ENCODE measurements around the gene JUP. TPM values are rescaled to one million over a fixed set of nuclear protein-coding genes. Genes with fewer than 3 reads are reported as not detected.

JUP gene
- total and polyA plus RNA-seq, 2 of the 13 experiments (the other 11 are each of a cell fraction or from before 2014, with no cell fraction given) = 12.1 to 20.6 TPM

DNA sequence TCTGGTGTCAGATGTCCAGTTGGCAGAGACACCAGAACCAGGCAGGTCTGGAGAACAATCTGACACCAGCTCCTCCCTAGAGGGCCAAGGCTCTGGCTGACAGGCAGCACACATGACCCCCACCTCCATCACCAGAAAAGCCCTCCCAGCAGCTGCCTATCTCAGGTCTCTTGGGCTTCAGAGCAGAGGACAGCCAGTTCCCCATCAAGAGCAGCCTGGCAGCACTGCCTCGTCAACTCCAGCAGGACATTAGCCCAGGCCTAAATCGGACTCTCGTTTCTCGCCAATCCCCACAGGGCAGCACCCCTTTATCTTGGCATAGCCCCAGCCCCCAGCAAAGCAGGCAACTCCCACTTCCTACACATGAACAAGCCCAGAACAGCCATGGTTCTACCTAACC is 4.4 kb downstream of the JUP start (continued):
- TF ChIP-seq, protein P1, sequence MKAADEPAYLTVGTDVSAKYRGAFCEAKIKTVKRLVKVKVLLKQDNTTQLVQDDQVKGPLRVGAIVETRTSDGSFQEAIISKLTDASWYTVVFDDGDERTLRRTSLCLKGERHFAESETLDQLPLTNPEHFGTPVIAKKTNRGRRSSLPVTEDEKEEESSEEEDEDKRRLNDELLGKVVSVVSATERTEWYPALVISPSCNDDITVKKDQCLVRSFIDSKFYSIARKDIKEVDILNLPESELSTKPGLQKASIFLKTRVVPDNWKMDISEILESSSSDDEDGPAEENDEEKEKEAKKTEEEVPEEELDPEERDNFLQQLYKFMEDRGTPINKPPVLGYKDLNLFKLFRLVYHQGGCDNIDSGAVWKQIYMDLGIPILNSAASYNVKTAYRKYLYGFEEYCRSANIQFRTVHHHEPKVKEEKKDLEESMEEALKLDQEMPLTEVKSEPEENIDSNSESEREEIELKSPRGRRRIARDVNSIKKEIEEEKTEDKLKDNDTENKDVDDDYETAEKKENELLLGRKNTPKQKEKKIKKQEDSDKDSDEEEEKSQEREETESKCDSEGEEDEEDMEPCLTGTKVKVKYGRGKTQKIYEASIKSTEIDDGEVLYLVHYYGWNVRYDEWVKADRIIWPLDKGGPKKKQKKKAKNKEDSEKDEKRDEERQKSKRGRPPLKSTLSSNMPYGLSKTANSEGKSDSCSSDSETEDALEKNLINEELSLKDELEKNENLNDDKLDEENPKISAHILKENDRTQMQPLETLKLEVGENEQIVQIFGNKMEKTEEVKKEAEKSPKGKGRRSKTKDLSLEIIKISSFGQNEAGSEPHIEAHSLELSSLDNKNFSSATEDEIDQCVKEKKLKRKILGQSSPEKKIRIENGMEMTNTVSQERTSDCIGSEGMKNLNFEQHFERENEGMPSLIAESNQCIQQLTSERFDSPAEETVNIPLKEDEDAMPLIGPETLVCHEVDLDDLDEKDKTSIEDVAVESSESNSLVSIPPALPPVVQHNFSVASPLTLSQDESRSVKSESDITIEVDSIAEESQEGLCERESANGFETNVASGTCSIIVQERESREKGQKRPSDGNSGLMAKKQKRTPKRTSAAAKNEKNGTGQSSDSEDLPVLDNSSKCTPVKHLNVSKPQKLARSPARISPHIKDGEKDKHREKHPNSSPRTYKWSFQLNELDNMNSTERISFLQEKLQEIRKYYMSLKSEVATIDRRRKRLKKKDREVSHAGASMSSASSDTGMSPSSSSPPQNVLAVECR (CRISPR knock-in tag; IDR thresholded peaks at IDR 0.05; ENCODE audit: borderline replicate concordance) = no peak

GRCh38 chr17:41781404-41782110 is 5.0 kb downstream of the JUP start:
- no peak overlapping the region for H3K4me2 ChIP-seq (ENCODE audit: low read depth, low read length)
- no peaks in the 10 kb centered on the region for H3K27me3 ChIP-seq (ENCODE audit: control insufficient read depth in 1 of 2, insufficient read depth in 2 of 2, low read length in 2 of 2)
- peaks cover 3% of the 10 kb centered on the region for H4K20me1 ChIP-seq (ENCODE audit: insufficient read depth, low read length)
- FAIRE-seq (no peak), DNase-seq (ENCODE audit: low spot score) (no peak), ATAC-seq (no peak)
- no peaks in the 10 kb centered on the region for H3K9me3 ChIP-seq (ENCODE audit: low read length)
- H3K9ac ChIP-seq (ENCODE audit: insufficient read depth, low read depth, low read length) = no peak overlapping the region
- H3K79me2 ChIP-seq (ENCODE audit: insufficient read depth, low read length) = peaks cover 6% of the 10 kb centered on the region
- WGBS (ENCODE audit: low lambda C conversion rate) = 92% methylated on average over 13 of the region's 13 CpGs
- H3K4me3 ChIP-seq (replicated peaks in 1 of 3; ENCODE audit: insufficient read depth in 1 of 3, low read depth in 2 of 3, low read length in 3 of 3) = no peak overlapping the region
- CTCF ChIA-PET (ENCODE audit: low intra/inter-chr PET ratio, low total read pairs) = interaction anchor here (0.9 kb wide), 1 partner anchor 20 kb away, joined by 3 read pairs; no protein-coding TSS in a partner anchor
- no TSS peak for BruUV-seq (replicated peaks)
- no peak overlapping the region for H2AFZ ChIP-seq (ENCODE audit: low read length)
- in situ Hi-C loops (cut with HindIII; ENCODE audit: extremely low pct_ligation_motif_present, low pct_unique_long_range_greater_than_20kb) = no loop called here
- H3K36me3 ChIP-seq (replicated peaks in 1 of 2; ENCODE audit: control insufficient read depth in 1 of 2, insufficient read depth in 2 of 2, low read length in 2 of 2) = no peaks in the 10 kb centered on the region
- intact Hi-C loops (cut with micrococcal nuclease; ENCODE audit: unreplicated experiment) = no loop called here
- peaks cover 56% of the 10 kb centered on the region for H3K4me1 ChIP-seq (ENCODE audit: insufficient read depth, low read length)
- no peak overlapping the region for H3K27ac ChIP-seq (ENCODE audit: extremely low read length, insufficient read depth, low read length)
- TF ChIP-seq RFX3 (CRISPR knock-in tag; IDR thresholded peaks at IDR 0.05) (no peak), ZNF101 (CRISPR knock-in tag; IDR thresholded peaks at IDR 0.05; ENCODE audit: borderline replicate concordance, low read depth) (no peak), ZNF468 (CRISPR knock-in tag; IDR thresholded peaks at IDR 0.05) (no peak), NPAS2 (CRISPR knock-in tag; IDR thresholded peaks at IDR 0.05; ENCODE audit: borderline replicate concordance) (no peak), ZNF274 (CRISPR knock-in tag; IDR thresholded peaks at IDR 0.05) (no peak), CEBPG (CRISPR knock-in tag; IDR thresholded peaks at IDR 0.05) (no peak), FOXJ3 (CRISPR knock-in tag; IDR thresholded peaks at IDR 0.05; ENCODE audit: borderline replicate concordance) (no peak), RBM22 (optimal IDR thresholded peaks at IDR 0.05; ENCODE audit: low read length) (no peak), YEATS4 (CRISPR knock-in tag; IDR thresholded peaks at IDR 0.05; ENCODE audit: borderline replicate concordance) (no peak)
- TF ChIP-seq, protein P2, sequence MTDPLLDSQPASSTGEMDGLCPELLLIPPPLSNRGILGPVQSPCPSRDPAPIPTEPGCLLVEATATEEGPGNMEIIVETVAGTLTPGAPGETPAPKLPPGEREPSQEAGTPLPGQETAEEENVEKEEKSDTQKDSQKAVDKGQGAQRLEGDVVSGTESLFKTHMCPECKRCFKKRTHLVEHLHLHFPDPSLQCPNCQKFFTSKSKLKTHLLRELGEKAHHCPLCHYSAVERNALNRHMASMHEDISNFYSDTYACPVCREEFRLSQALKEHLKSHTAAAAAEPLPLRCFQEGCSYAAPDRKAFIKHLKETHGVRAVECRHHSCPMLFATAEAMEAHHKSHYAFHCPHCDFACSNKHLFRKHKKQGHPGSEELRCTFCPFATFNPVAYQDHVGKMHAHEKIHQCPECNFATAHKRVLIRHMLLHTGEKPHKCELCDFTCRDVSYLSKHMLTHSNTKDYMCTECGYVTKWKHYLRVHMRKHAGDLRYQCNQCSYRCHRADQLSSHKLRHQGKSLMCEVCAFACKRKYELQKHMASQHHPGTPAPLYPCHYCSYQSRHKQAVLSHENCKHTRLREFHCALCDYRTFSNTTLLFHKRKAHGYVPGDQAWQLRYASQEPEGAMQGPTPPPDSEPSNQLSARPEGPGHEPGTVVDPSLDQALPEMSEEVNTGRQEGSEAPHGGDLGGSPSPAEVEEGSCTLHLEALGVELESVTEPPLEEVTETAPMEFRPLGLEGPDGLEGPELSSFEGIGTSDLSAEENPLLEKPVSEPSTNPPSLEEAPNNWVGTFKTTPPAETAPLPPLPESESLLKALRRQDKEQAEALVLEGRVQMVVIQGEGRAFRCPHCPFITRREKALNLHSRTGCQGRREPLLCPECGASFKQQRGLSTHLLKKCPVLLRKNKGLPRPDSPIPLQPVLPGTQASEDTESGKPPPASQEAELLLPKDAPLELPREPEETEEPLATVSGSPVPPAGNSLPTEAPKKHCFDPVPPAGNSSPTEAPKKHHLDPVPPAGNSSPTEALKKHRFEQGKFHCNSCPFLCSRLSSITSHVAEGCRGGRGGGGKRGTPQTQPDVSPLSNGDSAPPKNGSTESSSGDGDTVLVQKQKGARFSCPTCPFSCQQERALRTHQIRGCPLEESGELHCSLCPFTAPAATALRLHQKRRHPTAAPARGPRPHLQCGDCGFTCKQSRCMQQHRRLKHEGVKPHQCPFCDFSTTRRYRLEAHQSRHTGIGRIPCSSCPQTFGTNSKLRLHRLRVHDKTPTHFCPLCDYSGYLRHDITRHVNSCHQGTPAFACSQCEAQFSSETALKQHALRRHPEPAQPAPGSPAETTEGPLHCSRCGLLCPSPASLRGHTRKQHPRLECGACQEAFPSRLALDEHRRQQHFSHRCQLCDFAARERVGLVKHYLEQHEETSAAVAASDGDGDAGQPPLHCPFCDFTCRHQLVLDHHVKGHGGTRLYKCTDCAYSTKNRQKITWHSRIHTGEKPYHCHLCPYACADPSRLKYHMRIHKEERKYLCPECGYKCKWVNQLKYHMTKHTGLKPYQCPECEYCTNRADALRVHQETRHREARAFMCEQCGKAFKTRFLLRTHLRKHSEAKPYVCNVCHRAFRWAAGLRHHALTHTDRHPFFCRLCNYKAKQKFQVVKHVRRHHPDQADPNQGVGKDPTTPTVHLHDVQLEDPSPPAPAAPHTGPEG (CRISPR knock-in tag; IDR thresholded peaks at IDR 0.05) = no peak
- POLR2A ChIA-PET = interaction anchor here (1.0 to 2.8 kb wide), 3 partner anchors 8 to 17 kb away, joined by 3 to 14 read pairs (median 4); no protein-coding TSS in a partner anchor
